IPS-18a (cell line): ENCODE results near the gene VEGFB.

ENCODE experiments used
- H3K27ac ChIP-seq: one replicate; pipeline ENCODE4 v1.5.1; 2013; ENCODE audit warnings: low read length
- H3K27me3 ChIP-seq: one replicate; pipeline ENCODE4 v1.6.1; 2013; ENCODE audit warnings: mild to moderate bottlenecking, low read length; ENCODE audit not compliant: control insufficient read depth, insufficient read depth
- H3K36me3 ChIP-seq: one replicate; pipeline ENCODE4 v1.6.1; 2013; ENCODE audit warnings: low read depth, low read length; ENCODE audit not compliant: control insufficient read depth
- H3K4me1 ChIP-seq: one replicate; pipeline ENCODE4 v1.6.1; 2013; ENCODE audit warnings: low read depth, low read length; ENCODE audit not compliant: control insufficient read depth
- H3K4me3 ChIP-seq: one replicate; pipeline ENCODE4 v1.5.1; 2013; ENCODE audit warnings: low read length
- H3K9ac ChIP-seq: one replicate; pipeline ENCODE4 v1.6.1; 2013; ENCODE audit warnings: mild to moderate bottlenecking, low read length, moderate library complexity
- H3K9me3 ChIP-seq: one replicate; pipeline ENCODE4 v1.6.1; 2013; ENCODE audit warnings: low read depth, low read length; ENCODE audit not compliant: control insufficient read depth

The VEGFB gene

GRCh38 chr11:64204464-64204989 is 29.9 kb upstream of the VEGFB start:
- Histone ChIP-seq H3K4me3 (no peak overlapping the region), H3K9me3 (no peaks in the 10 kb centered on the region), H3K27ac (no peak overlapping the region), H3K27me3 (no peaks in the 10 kb centered on the region), H3K36me3 (peaks cover 64% of the 10 kb centered on the region), H3K9ac (no peak overlapping the region), H3K4me1 (no peaks in the 10 kb centered on the region)

GRCh38 chr11:64206457-64207255 is 27.7 kb upstream of the VEGFB start, which contains the start of gene FERMT3:
TSS of gene FERMT3 (plus strand) at chr11:64206721. CDS start at chr11:64207365, 644 bp downstream.
- H3K36me3 ChIP-seq: peaks cover 43% of the 10 kb centered on the region
- H3K4me3 ChIP-seq: no peak within 1 kb of the TSS
- no peaks in the 10 kb centered on the region for H3K27me3 ChIP-seq
- no peaks in the 10 kb centered on the region for H3K4me1 ChIP-seq
- H3K9ac ChIP-seq: no peak within 1 kb of the TSS
- no peaks in the 10 kb centered on the region for H3K9me3 ChIP-seq
- no peak within 1 kb of the TSS for H3K27ac ChIP-seq

GRCh38 chr11:64207256-64208085 is 26.9 kb upstream of the VEGFB start:
- H3K27me3 ChIP-seq: no peaks in the 10 kb centered on the region
- no peak overlapping the region for H3K27ac ChIP-seq
- no peaks in the 10 kb centered on the region for H3K9me3 ChIP-seq
- H3K36me3 ChIP-seq: peaks cover 44% of the 10 kb centered on the region
- H3K4me3 ChIP-seq: no peak overlapping the region
- no peak overlapping the region for H3K9ac ChIP-seq
- H3K4me1 ChIP-seq: no peaks in the 10 kb centered on the region

- no peaks in the 10 kb centered on the region for H3K9me3 ChIP-seq
- H3K4me1 ChIP-seq: no peaks in the 10 kb centered on the region
- no peak overlapping the region for H3K4me3 ChIP-seq
- H3K27me3 ChIP-seq: no peaks in the 10 kb centered on the region
- H3K36me3 ChIP-seq: peaks cover 37% of the 10 kb centered on the region
- H3K27ac ChIP-seq: no peak overlapping the region
- no peak overlapping the region for H3K9ac ChIP-seq
Observed at GRCh38 chr11:64208086-64208795, 26.1 kb upstream of the VEGFB start.

- Histone ChIP-seq H3K36me3 (peaks cover 29% of the 10 kb centered on the region), H3K27ac (no peak overlapping the region), H3K4me3 (no peak overlapping the region), H3K4me1 (no peaks in the 10 kb centered on the region), H3K9ac (no peak overlapping the region), H3K9me3 (no peaks in the 10 kb centered on the region), H3K27me3 (no peaks in the 10 kb centered on the region)
Observed at GRCh38 chr11:64208796-64209562, 25.4 kb upstream of the VEGFB start.

- Histone ChIP-seq H3K27me3 (no peaks in the 10 kb centered on the region), H3K36me3 (peaks cover 25% of the 10 kb centered on the region), H3K4me3 (no peak overlapping the region), H3K27ac (no peak overlapping the region), H3K4me1 (no peaks in the 10 kb centered on the region), H3K9ac (no peak overlapping the region), H3K9me3 (no peaks in the 10 kb centered on the region)
Observed at GRCh38 chr11:64209563-64209843, 24.9 kb upstream of the VEGFB start.

GRCh38 chr11:64210301-64211020 is 23.9 kb upstream of the VEGFB start:
- Histone ChIP-seq H3K4me1 (no peaks in the 10 kb centered on the region), H3K36me3 (peaks cover 21% of the 10 kb centered on the region), H3K9me3 (no peaks in the 10 kb centered on the region), H3K27ac (no peak overlapping the region), H3K9ac (no peak overlapping the region), H3K27me3 (no peaks in the 10 kb centered on the region), H3K4me3 (no peak overlapping the region)

- H3K27me3 ChIP-seq: no peaks in the 10 kb centered on the region
- H3K4me3 ChIP-seq: no peak overlapping the region
- H3K27ac ChIP-seq: no peak overlapping the region
- H3K4me1 ChIP-seq: no peaks in the 10 kb centered on the region
- H3K9ac ChIP-seq: no peak overlapping the region
- peaks cover 12% of the 10 kb centered on the region for H3K36me3 ChIP-seq
- no peaks in the 10 kb centered on the region for H3K9me3 ChIP-seq
Observed at GRCh38 chr11:64211181-64211872, 23.1 kb upstream of the VEGFB start.

- no peak overlapping the region for H3K4me3 ChIP-seq
- no peaks in the 10 kb centered on the region for H3K9me3 ChIP-seq
- no peaks in the 10 kb centered on the region for H3K4me1 ChIP-seq
- H3K27me3 ChIP-seq: no peaks in the 10 kb centered on the region
- H3K9ac ChIP-seq: no peak overlapping the region
- no peak overlapping the region for H3K27ac ChIP-seq
- peaks cover 9% of the 10 kb centered on the region for H3K36me3 ChIP-seq
Observed at GRCh38 chr11:64216879-64217278, 17.5 kb upstream of the VEGFB start.

- H3K9me3 ChIP-seq: no peaks in the 10 kb centered on the region
- H3K27me3 ChIP-seq: no peaks in the 10 kb centered on the region
- H3K4me3 ChIP-seq: no peak overlapping the region
- peaks cover 6% of the 10 kb centered on the region for H3K36me3 ChIP-seq
- no peak overlapping the region for H3K27ac ChIP-seq
- H3K4me1 ChIP-seq: no peaks in the 10 kb centered on the region
- no peak overlapping the region for H3K9ac ChIP-seq
Observed at GRCh38 chr11:64218628-64219353, 15.6 kb upstream of the VEGFB start.
